HG02970 (cell line): Measurements from ENCODE around the gene MAF.

ENCODE experiments used
- ATAC-seq: cut with Tn5 transposase; IDR thresholded peaks from one replicate; pipeline ENCODE4 v1.9.1; 2021; ENCODE audit warnings: mild to moderate bottlenecking, moderate library complexity, moderate number of reproducible peaks; ENCODE audit not compliant: unreplicated experiment, low FRiP score

MAF gene

DNA sequence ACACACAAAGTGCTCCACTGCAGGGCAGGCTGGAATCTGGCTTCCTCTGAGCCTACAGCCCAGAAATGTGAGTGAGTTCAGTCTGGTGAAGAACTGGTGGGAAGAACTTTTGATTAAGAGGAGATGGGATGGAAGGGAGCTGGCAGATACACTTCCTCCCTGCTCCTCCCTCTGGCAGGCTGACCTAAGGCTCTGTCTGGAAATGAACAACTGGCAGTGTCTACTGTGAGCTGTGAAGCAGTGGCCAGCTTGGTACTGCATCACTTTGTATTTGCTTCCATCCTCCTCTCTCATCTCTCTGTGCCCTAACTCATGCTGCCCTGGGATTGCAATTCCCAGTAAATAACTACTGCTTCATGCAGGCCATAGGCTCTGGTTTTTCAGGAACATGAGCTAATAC is 45.6 kb downstream of the MAF start:
- ATAC-seq: no peak

DNA sequence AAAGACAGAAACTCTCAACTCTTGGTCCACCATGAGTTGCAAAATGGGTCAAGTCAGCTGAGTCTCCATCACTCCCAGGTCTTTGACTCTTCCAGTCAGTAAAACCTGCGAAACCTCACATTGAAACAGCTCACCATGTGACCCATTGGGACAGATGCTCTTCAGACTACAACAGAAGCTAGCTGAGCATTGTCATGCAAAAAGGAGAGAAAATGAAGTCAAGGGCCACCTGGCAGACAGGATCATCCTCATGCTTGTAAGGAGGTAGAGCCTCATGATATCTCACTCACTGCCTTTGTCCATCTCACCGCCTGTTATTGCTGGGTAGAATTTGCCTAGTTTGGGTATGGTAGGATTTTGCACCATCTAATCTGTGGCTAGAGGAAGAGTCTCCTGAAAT is 50.2 kb downstream of the MAF start:
- no peak for ATAC-seq

DNA sequence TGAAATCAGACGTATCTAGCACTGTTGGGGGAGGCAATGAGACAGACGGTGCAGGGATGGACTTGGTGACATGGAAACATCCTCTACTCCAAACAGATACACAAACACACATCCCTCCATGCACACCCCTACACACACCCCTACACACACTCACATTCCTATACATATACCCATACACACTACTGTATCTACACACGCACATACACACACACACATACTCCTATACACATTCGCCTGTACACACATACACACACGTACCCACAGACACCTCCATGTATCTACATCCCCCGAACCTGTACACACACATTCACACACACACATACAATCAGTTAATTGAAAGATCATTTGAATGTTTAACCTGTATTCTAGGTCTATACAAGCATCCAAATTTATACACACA is 53.5 kb downstream of the MAF start:
- ATAC-seq: no peak
